Ovary (tissue), 9 donors: Measurements from ENCODE around the gene PIGS. TPM values are rescaled to one million over a fixed set of nuclear protein-coding genes. Genes with fewer than 3 reads are reported as not detected.

Experiments used
- DNase-seq, 5 donors: peaks; one replicate each; pipeline ENCODE4 v3.0.0-alpha.2; 2019 to 2020
- H3K27ac ChIP-seq, 2 donors: fragments of 200-600 bp; one replicate each; pipeline versions ENCODE4 v1.5.1 to v1.8.0; 2019 to 2022
- H3K27me3 ChIP-seq: fragments of 200-600 bp; one replicate; pipeline ENCODE4 v1.8.0; 2022
- H3K36me3 ChIP-seq: fragments of 200-600 bp; sonication (generic); one replicate; pipeline ENCODE4 v1.5.1; 2019
- H3K4me1 ChIP-seq: one replicate; pipeline ENCODE4 v1.8.1; 2013; ENCODE audit warnings: mild to moderate bottlenecking, moderate library complexity; ENCODE audit not compliant: insufficient read depth
- H3K4me3 ChIP-seq: fragments of 200-600 bp; sonication (generic); one replicate; pipeline ENCODE4 v1.5.1; 2017
- H3K9me3 ChIP-seq, 2 donors: fragments of 200-600 bp in 1 of 2; sonication (generic) in 1 of 2; one replicate each; pipeline versions ENCODE4 v1.5.1 to v1.8.1; 2013 to 2019; ENCODE audit warnings: mild to moderate bottlenecking in 1 of 2, moderate library complexity in 1 of 2
- EP300 ChIP-seq: sonication (generic); formaldehyde crosslinking; IDR thresholded peaks from one replicate; pipeline ENCODE4 v1.6.1; 2017; ENCODE audit warnings: antibody characterized with exemption
- POLR2A ChIP-seq: fragments of 450-650 bp; IDR thresholded peaks from one replicate; pipeline ENCODE4 v1.6.1; 2017; ENCODE audit warnings: antibody characterized with exemption, mild to moderate bottlenecking, moderate library complexity
- WGBS, 3 donors: extraction: QIAGEN DNeasy Blood & Tissue Kit in 1 of 3; methylation state at CpG; one replicate each; pipeline versions ENCODE4 v1.1.5 to v1.1.7; 2013 to 2017; 5-methylcytosine and 5-hydroxymethylcytosine counted together
- intact Hi-C, 4 donors: fragments of 100-400 bp; cut with DNase I; formaldehyde crosslinking; loops; one replicate each; pipeline versions ENCODE4 v1.11.0 to v1.15.1; 2022 to 2023
- polyA plus RNA-seq, 2 donors: library from polyadenylated mRNA; stranded (reverse); fragments of 200-250 nt in 1 of 2; fragments of 350-450 nt in 1 of 2; fragmentation: Illumina TruSeq in 1 of 2; extraction: RNeasy Lipid Tissue Mini Kit (QIAGEN cat#74804) in 1 of 2; gene quantifications; one replicate each; pipeline ENCODE4 v1.2.3, GENCODE V29; 2013 to 2014
- total RNA-seq, 7 donors: library from RNA; depleted of rRNA in 2 of 7; stranded (reverse); fragments of >200 nt in 2 of 7; fragmentation: NEBNext Ultra II Directional in 3 of 7; extraction: Animal tissue kit (Norgen Biotek cat#: 25700) in 3 of 7; gene quantifications; one replicate each; pipeline versions ENCODE4 v1.1.0 to v1.2.4, GENCODE V29; 2016 to 2023
- TF ChIP-seq, protein P1 (sequence below), 3 donors: fragments of 450-650 bp in 2 of 3; fragments of 200-600 bp in 1 of 3; IDR thresholded peaks; one replicate each; pipeline versions ENCODE4 v1.5.1 to v1.8.0; 2016 to 2022; ENCODE audit warnings: antibody characterized with exemption in 3 of 3, mild to moderate bottlenecking in 1 of 3
- donor health status: DM: no; HTN: no; CAD: no; lungs with moderate emphysema.
- donor health status: DM: no; HTN: no; CAD: no.
- donor health status: Bipolar disorder and iron deficiency.
- donor health status: DM: yes; HTN: yes; CAD: no.
- donor health status: DM: no; HTN: no; CAD: no.
- donor health status: DM: yes; HTN: yes; CAD: no.

Gene PIGS
- total and polyA plus RNA-seq, 9 donors: 16.1 to 64.8 (median 33.5) TPM

DNA sequence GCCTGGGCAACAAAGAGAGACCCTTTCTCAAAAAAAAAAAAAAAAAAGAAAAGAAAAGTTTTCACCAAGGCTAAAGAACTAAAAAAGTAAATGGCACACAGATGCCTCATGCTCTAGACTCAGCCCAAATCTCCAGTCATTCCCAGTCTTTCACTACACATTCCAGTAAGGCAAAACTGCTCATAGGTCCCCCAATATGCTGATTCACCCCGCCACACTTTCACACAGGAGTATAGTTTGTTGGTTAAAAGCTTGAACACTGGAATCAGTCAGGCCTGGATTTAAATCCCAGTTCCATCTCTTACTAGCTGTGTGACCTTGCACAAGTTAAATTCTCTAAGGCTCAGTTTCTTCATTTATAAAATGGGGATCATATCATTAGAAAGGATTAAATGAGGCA is 1.9 kb downstream of the PIGS start:
- no peak for TF ChIP-seq POLR2A
- TF ChIP-seq, protein P1, sequence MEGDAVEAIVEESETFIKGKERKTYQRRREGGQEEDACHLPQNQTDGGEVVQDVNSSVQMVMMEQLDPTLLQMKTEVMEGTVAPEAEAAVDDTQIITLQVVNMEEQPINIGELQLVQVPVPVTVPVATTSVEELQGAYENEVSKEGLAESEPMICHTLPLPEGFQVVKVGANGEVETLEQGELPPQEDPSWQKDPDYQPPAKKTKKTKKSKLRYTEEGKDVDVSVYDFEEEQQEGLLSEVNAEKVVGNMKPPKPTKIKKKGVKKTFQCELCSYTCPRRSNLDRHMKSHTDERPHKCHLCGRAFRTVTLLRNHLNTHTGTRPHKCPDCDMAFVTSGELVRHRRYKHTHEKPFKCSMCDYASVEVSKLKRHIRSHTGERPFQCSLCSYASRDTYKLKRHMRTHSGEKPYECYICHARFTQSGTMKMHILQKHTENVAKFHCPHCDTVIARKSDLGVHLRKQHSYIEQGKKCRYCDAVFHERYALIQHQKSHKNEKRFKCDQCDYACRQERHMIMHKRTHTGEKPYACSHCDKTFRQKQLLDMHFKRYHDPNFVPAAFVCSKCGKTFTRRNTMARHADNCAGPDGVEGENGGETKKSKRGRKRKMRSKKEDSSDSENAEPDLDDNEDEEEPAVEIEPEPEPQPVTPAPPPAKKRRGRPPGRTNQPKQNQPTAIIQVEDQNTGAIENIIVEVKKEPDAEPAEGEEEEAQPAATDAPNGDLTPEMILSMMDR (IDR thresholded peaks at IDR 0.05): no peak
- no peak for TF ChIP-seq EP300
- DNase-seq: no peak
- Histone ChIP-seq H3K27ac (no peak overlapping the region), H3K9me3 (no peaks in the 10 kb centered on the region), H3K36me3 (no peaks in the 10 kb centered on the region), H3K27me3 (no peaks in the 10 kb centered on the region), H3K4me1 (peaks cover 3% of the 10 kb centered on the region), H3K4me3 (no peak overlapping the region)
- 95 to 98% (median 97%) methylated on average over 1 of the region's 1 CpG for WGBS, 3 donors
- intact Hi-C loops: no loop called here

DNA sequence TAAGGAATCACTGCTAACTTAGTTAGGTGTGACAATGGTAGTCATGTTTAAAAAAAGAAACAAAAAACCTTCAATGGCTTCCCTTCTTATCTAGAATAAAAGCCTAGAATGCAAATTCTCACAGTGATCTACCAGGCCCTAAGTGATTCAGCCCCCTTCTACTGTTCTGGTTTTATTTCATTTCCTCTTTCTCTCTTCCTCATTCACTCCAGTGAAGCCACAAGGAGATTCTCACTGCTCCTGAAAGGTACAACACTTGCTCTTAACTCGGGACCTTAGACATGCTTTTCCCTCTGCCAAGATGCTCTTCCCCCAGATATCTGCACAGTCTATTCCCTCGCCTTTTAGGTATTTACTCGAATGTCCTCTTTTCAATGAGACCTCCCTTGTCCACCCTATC is 3.7 kb downstream of the PIGS start:
- no peaks in the 10 kb centered on the region for H3K36me3 ChIP-seq
- H3K4me1 ChIP-seq: peaks cover 3% of the 10 kb centered on the region
- H3K27ac ChIP-seq: no peak overlapping the region
- 84 to 88% (median 87%) methylated on average over 3 of the region's 3 CpGs for WGBS, 3 donors
- no peak overlapping the region for H3K4me3 ChIP-seq
- TF ChIP-seq, protein P1 (IDR thresholded peaks at IDR 0.05): no peak
- TF ChIP-seq POLR2A: no peak
- TF ChIP-seq EP300: no peak
- DNase-seq: no peak
- H3K9me3 ChIP-seq: no peaks in the 10 kb centered on the region
- no peaks in the 10 kb centered on the region for H3K27me3 ChIP-seq
- intact Hi-C loops: no loop called here

DNA sequence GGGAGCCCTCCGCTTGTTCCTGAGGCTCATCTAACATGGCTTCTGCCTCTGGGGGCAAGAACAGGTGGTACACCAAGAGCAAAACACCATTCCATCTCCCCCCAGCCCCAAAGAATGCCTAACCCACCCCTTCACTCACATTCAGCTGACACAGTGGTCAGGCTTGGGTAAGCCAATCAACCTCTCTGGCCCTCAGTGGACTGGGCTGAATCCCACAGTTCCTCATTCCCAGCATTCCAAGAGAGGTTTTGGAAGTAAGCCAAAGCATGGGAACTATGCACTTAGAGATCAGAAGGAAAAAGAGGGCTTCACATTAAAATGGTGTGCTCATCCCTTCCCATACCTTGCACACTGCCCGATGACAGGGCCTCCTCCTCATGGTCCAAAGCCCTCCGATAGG is 7.8 kb downstream of the PIGS start:
- DNase-seq: no peak
- TF ChIP-seq, protein P1 (IDR thresholded peaks at IDR 0.05): no peak
- no peak for TF ChIP-seq POLR2A
- no peak for TF ChIP-seq EP300
- intact Hi-C loops: no loop called here
- Histone ChIP-seq H3K9me3 (no peaks in the 10 kb centered on the region), H3K27me3 (no peaks in the 10 kb centered on the region), H3K27ac (no peak overlapping the region), H3K4me1 (no peaks in the 10 kb centered on the region), H3K36me3 (no peaks in the 10 kb centered on the region), H3K4me3 (no peak overlapping the region)
- 71 to 82% (median 77%) methylated on average over 3 of the region's 3 CpGs for WGBS, 3 donors

DNA sequence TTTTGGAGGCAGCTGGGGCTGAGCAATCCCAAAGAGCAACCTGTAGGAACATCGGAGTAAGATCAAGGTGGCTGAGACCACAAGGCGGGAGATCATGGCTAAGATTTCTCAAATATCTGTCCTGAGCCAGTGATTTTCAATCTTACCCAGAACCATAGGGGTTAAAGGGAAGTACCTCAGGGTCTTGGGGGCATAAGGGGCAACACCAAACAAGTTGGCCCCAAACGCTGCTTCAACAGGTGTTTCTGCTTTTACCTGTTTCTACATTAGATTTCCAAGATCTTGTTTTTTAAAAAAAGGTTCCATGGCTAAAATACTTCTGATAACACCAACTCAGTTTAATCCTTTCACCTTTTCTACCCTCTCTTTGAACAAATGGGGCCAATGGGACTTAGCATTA is 16.3 kb downstream of the PIGS start:
- WGBS, 3 donors: 90 to 93% (median 90%) methylated on average over 3 of the region's 3 CpGs
- H3K4me1 ChIP-seq: peaks cover 6% of the 10 kb centered on the region
- no peak overlapping the region for H3K4me3 ChIP-seq
- intact Hi-C loops: loop anchor here in 1 of 4 donors (2.0 kb wide), 1 partner anchor 58 kb away; no protein-coding TSS in a partner anchor
- no peak for DNase-seq
- H3K36me3 ChIP-seq: no peaks in the 10 kb centered on the region
- H3K27me3 ChIP-seq: no peaks in the 10 kb centered on the region
- TF ChIP-seq EP300 (no peak), POLR2A (no peak)
- TF ChIP-seq, protein P1 (IDR thresholded peaks at IDR 0.05): no peak
- H3K27ac ChIP-seq: no peak overlapping the region
- H3K9me3 ChIP-seq: no peaks in the 10 kb centered on the region
